ENCODE results near the gene REXO4. TPM values are rescaled to one million over a fixed set of nuclear protein-coding genes. Genes with fewer than 3 reads are reported as not detected.
A peak's percentile ranks its signal among the peaks of the same experiment; 100 is the strongest.

Gene REXO4
- total RNA-seq, 1 donor from 2014 or later: 16.8 TPM

DNA sequence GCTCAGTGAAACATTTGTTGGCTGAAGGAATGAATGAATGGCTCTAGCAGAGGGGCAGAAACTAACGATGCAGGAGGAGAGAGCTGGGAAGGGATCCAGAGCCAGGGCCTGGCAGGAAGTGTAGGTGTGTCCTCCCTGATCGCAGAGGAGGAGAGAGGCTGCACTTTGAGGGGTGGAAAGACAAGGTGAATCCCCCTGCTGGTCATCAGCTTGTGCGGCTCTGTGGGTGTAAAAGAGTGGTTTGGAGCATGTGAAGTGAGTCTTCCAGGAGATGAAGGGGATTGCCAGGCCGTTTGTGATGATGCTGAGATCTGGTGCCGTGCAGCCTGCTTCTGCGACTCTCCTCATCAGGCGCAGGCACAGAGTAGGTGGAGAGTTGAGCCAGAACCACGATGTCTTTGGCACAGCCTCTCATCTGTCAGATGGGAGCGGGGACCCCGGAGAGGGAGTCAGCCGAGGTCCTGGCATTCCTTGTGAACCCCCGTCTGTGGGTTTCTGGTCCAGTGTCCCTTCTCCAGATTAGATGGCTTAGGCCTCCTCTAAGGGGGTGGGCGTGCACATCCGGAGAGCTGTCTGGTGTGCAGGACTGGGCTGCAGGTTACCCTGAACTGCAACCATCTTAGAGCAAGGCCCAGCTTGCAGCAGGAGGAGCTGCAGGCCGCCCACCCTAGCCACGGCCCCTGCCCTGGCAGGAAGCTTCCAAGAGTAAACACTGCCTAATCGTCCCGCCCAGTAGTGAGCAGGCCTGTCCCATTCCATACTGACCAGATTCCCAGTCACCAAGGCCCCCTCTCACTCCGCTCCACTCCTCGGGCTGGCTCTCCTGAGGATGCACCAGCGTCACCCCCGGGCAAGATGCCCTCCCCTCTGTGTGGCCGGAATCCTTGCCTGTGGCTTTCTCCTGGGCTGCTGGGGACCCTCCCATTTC, 4.1 kb upstream of the REXO4 start, which contains the start of gene ADAMTS13:
TSS of gene ADAMTS13 (plus strand) at position 753 of the 928 bp plus-strand sequence. CDS start at position 830, 77 bp downstream.
- no peak within 1 kb of the TSS for H3K4me3 Mint-ChIP-seq (ENCODE audit: unreplicated experiment)
- DNase-seq (ENCODE audit: low spot score): no peak

DNA sequence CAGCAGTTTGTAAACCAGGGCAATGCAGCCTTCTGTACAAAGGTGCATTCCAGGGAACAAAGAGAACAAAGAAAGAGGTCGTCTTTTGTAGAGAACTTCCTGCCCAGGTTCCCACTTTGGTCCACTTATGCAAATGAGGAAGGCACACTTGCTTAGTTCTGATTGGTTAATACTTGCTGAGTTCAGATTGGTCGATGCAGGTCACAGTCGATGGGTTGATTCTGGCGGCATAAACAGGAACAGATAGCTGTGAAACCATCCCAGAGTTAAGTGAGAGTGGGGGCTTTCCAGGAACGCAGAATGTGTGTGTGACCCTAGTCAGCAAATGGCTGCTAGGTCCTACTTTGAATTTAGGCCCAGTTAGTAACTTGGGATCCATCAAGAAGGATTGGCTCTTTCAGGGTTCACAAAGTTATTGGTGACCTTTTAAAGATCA, 2.6 kb upstream of the REXO4 start:
- TF ChIP-seq, protein P1, sequence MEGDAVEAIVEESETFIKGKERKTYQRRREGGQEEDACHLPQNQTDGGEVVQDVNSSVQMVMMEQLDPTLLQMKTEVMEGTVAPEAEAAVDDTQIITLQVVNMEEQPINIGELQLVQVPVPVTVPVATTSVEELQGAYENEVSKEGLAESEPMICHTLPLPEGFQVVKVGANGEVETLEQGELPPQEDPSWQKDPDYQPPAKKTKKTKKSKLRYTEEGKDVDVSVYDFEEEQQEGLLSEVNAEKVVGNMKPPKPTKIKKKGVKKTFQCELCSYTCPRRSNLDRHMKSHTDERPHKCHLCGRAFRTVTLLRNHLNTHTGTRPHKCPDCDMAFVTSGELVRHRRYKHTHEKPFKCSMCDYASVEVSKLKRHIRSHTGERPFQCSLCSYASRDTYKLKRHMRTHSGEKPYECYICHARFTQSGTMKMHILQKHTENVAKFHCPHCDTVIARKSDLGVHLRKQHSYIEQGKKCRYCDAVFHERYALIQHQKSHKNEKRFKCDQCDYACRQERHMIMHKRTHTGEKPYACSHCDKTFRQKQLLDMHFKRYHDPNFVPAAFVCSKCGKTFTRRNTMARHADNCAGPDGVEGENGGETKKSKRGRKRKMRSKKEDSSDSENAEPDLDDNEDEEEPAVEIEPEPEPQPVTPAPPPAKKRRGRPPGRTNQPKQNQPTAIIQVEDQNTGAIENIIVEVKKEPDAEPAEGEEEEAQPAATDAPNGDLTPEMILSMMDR (IDR thresholded peaks at IDR 0.05): no peak
- Mint-ChIP-seq H3K27me3 (ENCODE audit: low read depth) (no peaks in the 10 kb centered on the region), H3K36me3 (ENCODE audit: low read depth) (peaks cover 2% of the 10 kb centered on the region), H3K4me3 (ENCODE audit: unreplicated experiment) (no peak overlapping the region), H3K9me3 (ENCODE audit: low read depth) (no peaks in the 10 kb centered on the region), H3K4me1 (ENCODE audit: low read depth) (peaks cover 33% of the 10 kb centered on the region), H3K27ac (ENCODE audit: unreplicated experiment) (no peak overlapping the region)
- no peak for DNase-seq (ENCODE audit: low spot score)

More for the DNA sequence above, 4.1 kb upstream of the REXO4 start, which contains the start of gene ADAMTS13:
- TF ChIP-seq, protein P1 (IDR thresholded peaks at IDR 0.05): peak; percentile 14
- Mint-ChIP-seq H3K27ac (ENCODE audit: unreplicated experiment) (no peak within 1 kb of the TSS), H3K27me3 (ENCODE audit: low read depth) (no peaks in the 10 kb centered on the region), H3K9me3 (ENCODE audit: low read depth) (no peaks in the 10 kb centered on the region), H3K36me3 (ENCODE audit: low read depth) (peaks cover 2% of the 10 kb centered on the region), H3K4me1 (ENCODE audit: low read depth) (peaks cover 19% of the 10 kb centered on the region)

DNA sequence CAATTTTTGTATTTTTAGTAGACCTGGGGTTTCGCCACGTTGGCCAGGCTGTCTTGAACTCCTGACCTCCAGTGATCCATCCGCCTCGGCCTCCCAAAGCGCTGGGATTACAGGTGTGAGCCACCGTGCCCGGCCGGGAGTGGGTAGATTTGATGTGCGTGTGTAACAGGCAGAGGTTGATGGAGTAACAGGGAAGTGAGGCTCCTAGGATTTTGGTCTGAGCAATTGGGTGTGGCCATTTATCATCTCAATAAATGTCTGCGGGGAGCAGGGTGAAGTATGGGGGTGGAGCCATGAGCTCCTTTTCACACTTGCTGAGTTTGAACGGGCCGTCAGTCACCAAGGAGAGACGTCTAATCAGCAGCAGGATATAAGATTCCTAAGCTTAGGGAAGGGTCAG, 1.2 kb upstream of the REXO4 start:
- TF ChIP-seq, protein P1 (IDR thresholded peaks at IDR 0.05): no peak
- H3K4me3 Mint-ChIP-seq (ENCODE audit: unreplicated experiment): peak overlapping the region; percentile 91
- H3K9me3 Mint-ChIP-seq (ENCODE audit: low read depth): no peaks in the 10 kb centered on the region
- H3K4me1 Mint-ChIP-seq (ENCODE audit: low read depth): peaks cover 33% of the 10 kb centered on the region
- DNase-seq (ENCODE audit: low spot score): no peak
- no peak overlapping the region for H3K27ac Mint-ChIP-seq (ENCODE audit: unreplicated experiment)
- H3K27me3 Mint-ChIP-seq (ENCODE audit: low read depth): no peaks in the 10 kb centered on the region
- peaks cover 6% of the 10 kb centered on the region for H3K36me3 Mint-ChIP-seq (ENCODE audit: low read depth)

DNA sequence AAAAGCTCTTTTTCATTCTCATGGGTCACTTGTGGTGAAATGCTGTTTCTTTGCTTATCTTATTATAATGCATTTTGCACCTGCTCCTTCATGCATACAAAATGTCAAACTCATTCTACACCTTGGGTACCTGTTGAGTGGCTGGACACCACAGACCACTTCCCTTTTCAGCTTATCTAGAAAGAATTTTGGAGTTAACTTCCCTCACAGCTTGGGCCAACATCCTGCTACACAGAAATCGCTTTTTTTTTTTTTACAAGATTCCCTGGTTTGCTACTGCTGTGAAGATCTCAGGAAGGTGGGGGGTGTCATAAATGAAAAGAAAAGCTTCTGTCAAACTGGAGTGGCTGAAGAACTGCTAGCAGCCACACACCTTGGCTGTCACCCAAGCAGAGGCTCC, 2.6 kb downstream of the REXO4 start:
- Mint-ChIP-seq H3K4me3 (ENCODE audit: unreplicated experiment) (no peak overlapping the region), H3K9me3 (ENCODE audit: low read depth) (no peaks in the 10 kb centered on the region), H3K4me1 (ENCODE audit: low read depth) (peaks cover 33% of the 10 kb centered on the region), H3K27ac (ENCODE audit: unreplicated experiment) (no peak overlapping the region), H3K36me3 (ENCODE audit: low read depth) (peaks cover 20% of the 10 kb centered on the region), H3K27me3 (ENCODE audit: low read depth) (no peaks in the 10 kb centered on the region)
- TF ChIP-seq, protein P1 (IDR thresholded peaks at IDR 0.05): no peak
- no peak for DNase-seq (ENCODE audit: low spot score)

DNA sequence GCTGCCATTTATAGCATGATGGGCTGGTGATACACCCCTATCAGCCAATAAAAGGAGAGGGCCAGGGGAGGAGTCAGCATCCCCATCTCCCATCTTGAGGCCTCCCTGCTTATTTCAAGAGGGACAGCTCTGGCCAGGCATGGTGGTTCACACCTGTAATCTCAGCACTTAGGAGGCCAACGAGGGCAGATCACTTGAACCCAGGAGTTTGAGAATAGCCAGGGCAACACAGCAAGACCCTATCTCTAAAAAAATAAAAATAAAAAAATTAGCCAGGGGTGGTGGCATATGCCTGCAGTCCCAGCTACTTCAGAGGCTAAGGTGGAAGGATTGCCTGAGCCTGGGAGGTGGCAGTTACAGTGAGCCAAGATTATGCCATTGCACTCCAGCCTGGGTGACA, 9.8 kb downstream of the REXO4 start:
- no peaks in the 10 kb centered on the region for H3K4me1 Mint-ChIP-seq (ENCODE audit: low read depth)
- DNase-seq (ENCODE audit: low spot score): no peak
- no peaks in the 10 kb centered on the region for H3K27me3 Mint-ChIP-seq (ENCODE audit: low read depth)
- peaks cover 23% of the 10 kb centered on the region for H3K36me3 Mint-ChIP-seq (ENCODE audit: low read depth)
- H3K4me3 Mint-ChIP-seq (ENCODE audit: unreplicated experiment): no peak overlapping the region
- TF ChIP-seq, protein P1 (IDR thresholded peaks at IDR 0.05): no peak
- H3K9me3 Mint-ChIP-seq (ENCODE audit: low read depth): no peaks in the 10 kb centered on the region
- no peak overlapping the region for H3K27ac Mint-ChIP-seq (ENCODE audit: unreplicated experiment)

All from chondrocyte (in vitro differentiated cells).